WERI-Rb-1 (cell line): ENCODE measurements around the gene RASSF5.

ENCODE experiments used
- DNase-seq: peaks from one replicate; pipeline ENCODE4 v3.0.0-alpha.2; 2020
- H3K27ac ChIP-seq: fragments of 250-450 bp; sonication (Bioruptor Pico); 2 replicates; pipeline ENCODE4 v1.5.1; 2020; ENCODE audit warnings: mild to moderate bottlenecking, moderate library complexity
- H3K27me3 ChIP-seq: fragments of 250-450 bp; sonication (Bioruptor Pico); 2 replicates; pipeline ENCODE4 v1.5.1; 2021; ENCODE audit warnings: mild to moderate bottlenecking, low read depth, moderate library complexity; ENCODE audit not compliant: insufficient read depth, severe bottlenecking
- H3K36me3 ChIP-seq: fragments of 250-450 bp; sonication (Bioruptor Pico); 2 replicates; pipeline ENCODE4 v1.5.1; 2020; ENCODE audit warnings: mild to moderate bottlenecking, moderate library complexity
- H3K4me3 ChIP-seq: 2 replicates; pipeline ENCODE4 v1.5.1; 2011; ENCODE audit warnings: low read depth, mild to moderate bottlenecking, control low read depth, low read length
- H3K9me3 ChIP-seq: fragments of 250-450 bp; sonication (Bioruptor Pico); 2 replicates; pipeline ENCODE4 v1.5.1; 2021; ENCODE audit warnings: mild to moderate bottlenecking, moderate library complexity; ENCODE audit not compliant: severe bottlenecking
- TF ChIP-seq, protein P1 (sequence below): IDR thresholded peaks from 2 replicates; pipeline ENCODE4 v1.5.1; 2011; ENCODE audit warnings: low read depth, mild to moderate bottlenecking, control low read depth, inconsistent platforms, low read length

The RASSF5 gene

DNA sequence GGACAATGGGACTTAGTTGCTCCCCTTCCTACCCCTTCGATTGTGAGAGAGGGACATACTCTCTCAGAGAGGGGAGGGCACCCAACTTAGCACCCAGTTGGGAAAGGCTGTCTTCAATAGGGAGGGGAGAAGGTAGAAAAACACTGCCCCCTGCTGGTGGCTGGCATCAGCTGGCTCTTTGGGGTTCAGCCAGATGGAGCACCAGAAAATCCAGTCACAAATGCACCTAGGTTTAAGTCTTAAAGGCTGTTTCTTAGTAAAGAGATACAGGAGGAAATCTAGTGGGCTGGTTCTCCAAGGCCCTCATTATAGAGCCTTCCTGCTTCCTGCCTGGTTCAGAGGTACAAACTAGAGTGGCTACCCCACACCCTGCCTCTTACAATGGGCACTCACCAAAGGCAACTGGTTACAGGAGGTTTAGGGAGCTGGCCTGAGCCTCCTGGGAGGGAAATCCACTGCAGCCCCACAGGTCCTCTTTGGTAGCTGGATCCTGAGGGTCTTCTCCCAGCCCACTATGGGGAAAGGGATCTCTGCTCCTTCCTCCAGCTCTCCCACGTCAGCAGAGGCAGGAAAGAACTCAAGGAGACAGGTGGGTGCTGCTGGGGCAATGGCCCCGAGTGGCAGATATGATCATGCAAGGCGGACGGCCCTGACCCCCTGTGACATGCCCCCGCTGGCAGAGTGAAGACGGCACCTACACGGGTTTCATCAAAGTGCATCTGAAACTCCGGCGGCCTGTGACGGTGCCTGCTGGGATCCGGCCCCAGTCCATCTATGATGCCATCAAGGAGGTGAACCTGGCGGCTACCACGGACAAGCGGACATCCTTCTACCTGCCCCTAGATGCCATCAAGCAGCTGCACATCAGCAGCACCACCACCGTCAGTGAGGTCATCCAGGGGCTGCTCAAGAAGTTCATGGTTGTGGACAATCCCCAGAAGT lies 76.6 kb downstream of the RASSF5 start:
- H3K36me3 ChIP-seq = peaks cover 60% of the 10 kb centered on the region
- peak; percentile 91 for DNase-seq
- H3K27ac ChIP-seq = peak overlapping the region; percentile 36; the same call in 1 of the 2 replicates
- no peak overlapping the region for H3K4me3 ChIP-seq
- TF ChIP-seq, protein P1, sequence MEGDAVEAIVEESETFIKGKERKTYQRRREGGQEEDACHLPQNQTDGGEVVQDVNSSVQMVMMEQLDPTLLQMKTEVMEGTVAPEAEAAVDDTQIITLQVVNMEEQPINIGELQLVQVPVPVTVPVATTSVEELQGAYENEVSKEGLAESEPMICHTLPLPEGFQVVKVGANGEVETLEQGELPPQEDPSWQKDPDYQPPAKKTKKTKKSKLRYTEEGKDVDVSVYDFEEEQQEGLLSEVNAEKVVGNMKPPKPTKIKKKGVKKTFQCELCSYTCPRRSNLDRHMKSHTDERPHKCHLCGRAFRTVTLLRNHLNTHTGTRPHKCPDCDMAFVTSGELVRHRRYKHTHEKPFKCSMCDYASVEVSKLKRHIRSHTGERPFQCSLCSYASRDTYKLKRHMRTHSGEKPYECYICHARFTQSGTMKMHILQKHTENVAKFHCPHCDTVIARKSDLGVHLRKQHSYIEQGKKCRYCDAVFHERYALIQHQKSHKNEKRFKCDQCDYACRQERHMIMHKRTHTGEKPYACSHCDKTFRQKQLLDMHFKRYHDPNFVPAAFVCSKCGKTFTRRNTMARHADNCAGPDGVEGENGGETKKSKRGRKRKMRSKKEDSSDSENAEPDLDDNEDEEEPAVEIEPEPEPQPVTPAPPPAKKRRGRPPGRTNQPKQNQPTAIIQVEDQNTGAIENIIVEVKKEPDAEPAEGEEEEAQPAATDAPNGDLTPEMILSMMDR = peak; percentile 96
- no peaks in the 10 kb centered on the region for H3K27me3 ChIP-seq
- H3K9me3 ChIP-seq = no peaks in the 10 kb centered on the region

DNA sequence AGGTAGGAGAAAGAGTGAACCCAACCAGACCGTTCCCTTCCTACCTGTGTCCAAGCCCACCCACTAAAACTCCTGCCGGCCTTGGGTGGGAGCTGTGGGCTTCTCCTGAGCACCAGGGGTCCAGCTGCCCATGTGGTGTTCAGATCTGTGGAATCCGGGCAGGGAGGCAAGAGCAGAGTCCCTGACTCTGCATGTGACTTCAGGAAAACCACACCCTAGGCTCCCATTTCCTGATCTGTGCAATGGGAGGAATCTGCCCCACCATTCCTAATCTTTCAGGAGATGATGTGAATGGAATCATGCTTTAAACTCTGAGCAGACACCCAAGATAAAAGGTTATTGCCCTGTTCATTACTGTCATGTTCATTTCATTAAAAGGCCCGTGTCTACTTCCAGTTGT lies 77.4 kb downstream of the RASSF5 start:
- TF ChIP-seq, protein P1 = no peak
- no peak for DNase-seq
- Histone ChIP-seq H3K36me3 (peaks cover 67% of the 10 kb centered on the region), H3K27ac (no peak overlapping the region), H3K9me3 (no peaks in the 10 kb centered on the region), H3K4me3 (no peak overlapping the region), H3K27me3 (no peaks in the 10 kb centered on the region)

DNA sequence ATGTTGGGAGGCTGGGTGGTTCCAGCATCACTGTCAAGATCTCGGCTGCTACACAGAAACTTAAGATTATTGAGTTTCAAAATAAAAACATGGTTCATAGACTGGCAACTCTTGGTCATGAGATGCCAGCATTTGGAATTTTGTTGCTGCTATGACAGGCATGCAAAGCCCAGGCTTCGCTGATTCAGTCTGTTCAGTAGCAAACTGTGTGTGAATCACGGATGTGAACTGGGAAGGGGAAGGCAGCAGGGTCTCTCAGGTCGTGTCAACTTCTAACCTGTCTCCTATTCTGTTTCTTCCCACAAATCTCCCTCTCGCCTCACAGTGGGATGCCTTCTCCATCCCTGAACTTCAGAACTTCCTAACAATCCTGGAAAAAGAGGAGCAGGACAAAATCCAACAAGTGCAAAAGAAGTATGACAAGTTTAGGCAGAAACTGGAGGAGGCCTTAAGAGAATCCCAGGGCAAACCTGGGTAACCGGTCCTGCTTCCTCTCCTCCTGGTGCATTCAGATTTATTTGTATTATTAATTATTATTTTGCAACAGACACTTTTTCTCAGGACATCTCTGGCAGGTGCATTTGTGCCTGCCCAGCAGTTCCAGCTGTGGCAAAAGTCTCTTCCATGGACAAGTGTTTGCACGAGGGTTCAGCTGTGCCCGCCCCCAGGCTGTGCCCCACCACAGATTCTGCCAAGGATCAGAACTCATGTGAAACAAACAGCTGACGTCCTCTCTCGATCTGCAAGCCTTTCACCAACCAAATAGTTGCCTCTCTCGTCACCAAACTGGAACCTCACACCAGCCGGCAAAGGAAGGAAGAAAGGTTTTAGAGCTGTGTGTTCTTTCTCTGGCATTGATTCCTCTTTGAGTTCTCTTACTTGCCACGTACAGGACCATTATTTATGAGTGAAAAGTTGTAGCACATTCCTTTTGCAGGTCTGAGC lies 79.4 kb downstream of the RASSF5 start:
- DNase-seq = no peak
- Histone ChIP-seq H3K27me3 (no peaks in the 10 kb centered on the region), H3K27ac (no peak overlapping the region), H3K4me3 (no peak overlapping the region), H3K9me3 (no peaks in the 10 kb centered on the region), H3K36me3 (peaks cover 84% of the 10 kb centered on the region)
- TF ChIP-seq, protein P1 = no peak

DNA sequence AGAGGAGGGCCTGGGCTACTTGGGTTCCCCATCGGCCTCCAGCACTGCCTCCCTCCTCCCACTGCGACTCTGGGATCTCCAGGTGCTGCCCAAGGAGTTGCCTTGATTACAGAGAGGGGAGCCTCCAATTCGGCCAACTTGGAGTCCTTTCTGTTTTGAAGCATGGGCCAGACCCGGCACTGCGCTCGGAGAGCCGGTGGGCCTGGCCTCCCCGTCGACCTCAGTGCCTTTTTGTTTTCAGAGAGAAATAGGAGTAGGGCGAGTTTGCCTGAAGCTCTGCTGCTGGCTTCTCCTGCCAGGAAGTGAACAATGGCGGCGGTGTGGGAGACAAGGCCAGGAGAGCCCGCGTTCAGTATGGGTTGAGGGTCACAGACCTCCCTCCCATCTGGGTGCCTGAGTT lies 80.6 kb downstream of the RASSF5 start:
- H3K36me3 ChIP-seq = peaks cover 91% of the 10 kb centered on the region
- no peak overlapping the region for H3K4me3 ChIP-seq
- H3K27me3 ChIP-seq = no peaks in the 10 kb centered on the region
- TF ChIP-seq, protein P1 = no peak
- H3K9me3 ChIP-seq = no peaks in the 10 kb centered on the region
- DNase-seq = no peak
- H3K27ac ChIP-seq = no peak overlapping the region

DNA sequence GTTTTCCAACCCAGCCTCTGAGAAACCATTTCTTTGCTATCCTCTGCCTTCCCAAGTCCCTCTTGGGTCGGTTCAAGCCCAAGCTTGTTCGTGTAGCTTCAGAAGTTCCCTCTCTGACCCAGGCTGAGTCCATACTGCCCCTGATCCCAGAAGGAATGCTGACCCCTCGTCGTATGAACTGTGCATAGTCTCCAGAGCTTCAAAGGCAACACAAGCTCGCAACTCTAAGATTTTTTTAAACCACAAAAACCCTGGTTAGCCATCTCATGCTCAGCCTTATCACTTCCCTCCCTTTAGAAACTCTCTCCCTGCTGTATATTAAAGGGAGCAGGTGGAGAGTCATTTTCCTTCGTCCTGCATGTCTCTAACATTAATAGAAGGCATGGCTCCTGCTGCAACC lies 81.2 kb downstream of the RASSF5 start:
- Histone ChIP-seq H3K36me3 (peaks cover 88% of the 10 kb centered on the region), H3K4me3 (no peak overlapping the region), H3K9me3 (no peaks in the 10 kb centered on the region), H3K27ac (no peak overlapping the region), H3K27me3 (no peaks in the 10 kb centered on the region)
- no peak for DNase-seq
- TF ChIP-seq, protein P1 = no peak
